ENCODE data around the gene KCNJ5. TPM values are rescaled to one million over a fixed set of nuclear protein-coding genes. Genes with fewer than 3 reads are reported as not detected.
A peak's percentile ranks its signal among the peaks of the same experiment; 100 is the strongest.

KCNJ5 gene
- total RNA-seq, 2 donors from 2014 or later = 0.60 to 1.1 TPM

- Mint-ChIP-seq H3K4me3 (no peak overlapping the region), H3K27me3 (ENCODE audit: insufficient read depth) (peaks cover 29% of the 10 kb centered on the region), H3K36me3 (ENCODE audit: low read depth) (no peaks in the 10 kb centered on the region), H3K27ac (no peak overlapping the region), H3K4me1 (no peaks in the 10 kb centered on the region), H3K9me3 (no peaks in the 10 kb centered on the region)
- Histone ChIP-seq H3K27ac (ENCODE audit: low read depth, low read length) (no peak overlapping the region), H3K4me1 (ENCODE audit: control insufficient read depth, insufficient read depth, low read length) (no peaks in the 10 kb centered on the region), H3K9ac (ENCODE audit: extremely low read depth, low read length, poor library complexity, severe bottlenecking) (no peak overlapping the region), H3K4me3 (ENCODE audit: low read length) (no peak overlapping the region), H3K9me3 (ENCODE audit: control insufficient read depth, low read length) (no peaks in the 10 kb centered on the region), H3K27me3 (ENCODE audit: control insufficient read depth, insufficient read depth, low read length, poor library complexity, severe bottlenecking) (peaks cover 5% of the 10 kb centered on the region), H3K36me3 (ENCODE audit: control insufficient read depth, insufficient read depth, low read length) (no peaks in the 10 kb centered on the region)
- DNase-seq = no peak
- 97 to 100% methylated on average over 1 to 6 of the region's 6 CpGs for WGBS, 2 experiments (ENCODE audit: insufficient coverage in 1 of 2, insufficient read length in 1 of 2)
- no peak for TF ChIP-seq CTCF (conservative IDR thresholded peaks at IDR 0.05)
Observed at GRCh38 chr11:128856241-128856640, 34.9 kb upstream of the KCNJ5 start.

DNA sequence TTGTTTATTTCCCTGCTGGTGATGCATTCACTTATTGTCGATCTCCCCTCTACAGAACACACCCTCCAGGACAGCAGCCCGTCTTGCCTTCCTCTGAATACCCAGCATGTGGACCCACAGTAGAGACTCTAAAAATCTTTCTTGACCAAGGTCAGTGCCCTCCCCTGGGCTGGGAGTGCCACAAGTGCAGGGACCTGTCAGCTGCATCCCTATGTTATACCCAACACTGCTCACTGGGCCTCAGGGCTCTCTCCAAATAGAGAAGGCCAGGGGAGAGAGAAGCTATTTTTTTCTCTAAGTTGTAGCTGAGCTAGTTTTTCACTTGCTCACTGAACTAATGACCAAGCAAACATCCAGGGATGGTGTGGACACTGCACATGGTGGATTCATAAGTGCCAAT is 33.8 kb upstream of the KCNJ5 start:
- H3K36me3 Mint-ChIP-seq (ENCODE audit: low read depth) = no peaks in the 10 kb centered on the region
- H3K27ac Mint-ChIP-seq = no peak overlapping the region
- no peaks in the 10 kb centered on the region for H3K9me3 Mint-ChIP-seq
- Histone ChIP-seq H3K4me1 (ENCODE audit: control insufficient read depth, insufficient read depth, low read length) (no peaks in the 10 kb centered on the region), H3K9me3 (ENCODE audit: control insufficient read depth, low read length) (no peaks in the 10 kb centered on the region), H3K27ac (ENCODE audit: low read depth, low read length) (no peak overlapping the region), H3K4me3 (ENCODE audit: low read length) (no peak overlapping the region), H3K9ac (ENCODE audit: extremely low read depth, low read length, poor library complexity, severe bottlenecking) (no peak overlapping the region), H3K27me3 (ENCODE audit: control insufficient read depth, insufficient read depth, low read length, poor library complexity, severe bottlenecking) (peaks cover 5% of the 10 kb centered on the region), H3K36me3 (ENCODE audit: control insufficient read depth, insufficient read depth, low read length) (no peaks in the 10 kb centered on the region)
- 91% methylated on average over 2 of the region's 2 CpGs; no CpG with 5 or more reads in 1 of the 2 experiments for WGBS, 2 experiments (ENCODE audit: insufficient coverage in 1 of 2, insufficient read length in 1 of 2)
- no peak for DNase-seq
- no peak overlapping the region for H3K4me3 Mint-ChIP-seq
- H3K27me3 Mint-ChIP-seq (ENCODE audit: insufficient read depth) = peaks cover 36% of the 10 kb centered on the region
- TF ChIP-seq CTCF (conservative IDR thresholded peaks at IDR 0.05) = no peak
- H3K4me1 Mint-ChIP-seq = no peaks in the 10 kb centered on the region

DNA sequence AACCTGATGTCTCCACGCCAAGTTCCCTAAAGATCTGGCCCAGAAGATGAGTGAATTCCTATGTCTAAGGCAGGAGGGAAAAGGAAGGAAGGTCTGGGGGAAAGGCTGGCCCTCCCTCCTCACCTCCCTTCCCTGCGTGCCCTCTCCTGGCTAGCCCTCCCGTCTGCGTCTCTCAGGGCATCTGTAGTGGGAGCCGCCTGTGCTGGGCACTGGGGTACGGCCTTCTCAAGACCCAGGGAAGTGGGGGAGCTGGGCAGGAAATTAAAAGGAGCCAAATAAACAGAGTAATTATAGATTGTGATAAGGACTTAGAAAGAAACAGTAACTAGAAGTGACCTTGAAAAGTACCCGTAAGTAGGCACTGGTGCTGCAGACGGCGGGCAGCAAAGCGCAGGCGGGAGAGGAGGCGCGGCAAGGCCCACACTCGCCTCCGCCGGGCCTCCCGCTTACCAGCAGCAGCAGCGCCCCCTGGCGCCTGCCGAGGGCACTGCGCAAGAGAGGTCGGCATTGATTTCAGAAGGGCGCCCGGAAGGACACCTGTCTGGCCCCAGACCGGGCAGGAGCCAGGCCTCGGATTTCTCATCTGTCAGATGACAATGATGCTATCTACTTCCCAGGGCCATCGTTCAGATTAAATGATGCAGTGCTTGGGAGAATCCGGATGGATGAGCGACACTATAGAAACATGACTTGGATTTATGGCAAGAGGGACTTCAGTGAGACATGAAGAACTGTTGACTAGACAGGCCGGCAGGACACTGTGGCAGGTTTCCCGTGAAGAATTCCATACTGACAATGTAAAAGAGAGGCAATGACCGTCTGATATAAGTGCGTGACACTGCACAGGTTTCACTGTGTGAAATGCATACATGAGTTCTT is 31.4 kb upstream of the KCNJ5 start:
- Mint-ChIP-seq H3K27me3 (ENCODE audit: insufficient read depth) (peaks cover 36% of the 10 kb centered on the region), H3K4me3 (no peak overlapping the region), H3K36me3 (ENCODE audit: low read depth) (no peaks in the 10 kb centered on the region), H3K9me3 (no peaks in the 10 kb centered on the region), H3K4me1 (no peaks in the 10 kb centered on the region), H3K27ac (no peak overlapping the region)
- Histone ChIP-seq H3K27ac (ENCODE audit: low read depth, low read length) (no peak overlapping the region), H3K9ac (ENCODE audit: extremely low read depth, low read length, poor library complexity, severe bottlenecking) (no peak overlapping the region), H3K9me3 (ENCODE audit: control insufficient read depth, low read length) (no peaks in the 10 kb centered on the region), H3K36me3 (ENCODE audit: control insufficient read depth, insufficient read depth, low read length) (no peaks in the 10 kb centered on the region), H3K27me3 (ENCODE audit: control insufficient read depth, insufficient read depth, low read length, poor library complexity, severe bottlenecking) (peaks cover 5% of the 10 kb centered on the region), H3K4me3 (ENCODE audit: low read length) (no peak overlapping the region), H3K4me1 (ENCODE audit: control insufficient read depth, insufficient read depth, low read length) (no peaks in the 10 kb centered on the region)
- 46 to 79% methylated on average over 9 to 33 of the region's 33 CpGs for WGBS, 2 experiments (ENCODE audit: insufficient coverage in 1 of 2, insufficient read length in 1 of 2)
- DNase-seq = peak; percentile 96
- TF ChIP-seq CTCF (conservative IDR thresholded peaks at IDR 0.05) = peak; percentile 98
